Subcutaneous abdominal adipose tissue (tissue), 5 donors: Measurements from ENCODE around the gene ST8SIA5.
"Not testable (repeated sequence)": the region's sequence is repeated elsewhere in the genome, so short reads cannot be mapped to it uniquely, and the experiment has no call there.

Experiments
- H3K27ac ChIP-seq: one replicate; pipeline ENCODE4 v1.7.0; 2013; ENCODE audit warnings: low read depth, mild to moderate bottlenecking, inconsistent platforms, low read length, moderate library complexity
- H3K27me3 ChIP-seq, 5 donors: one replicate each; pipeline ENCODE4 v1.7.0; 2013; ENCODE audit warnings: low read length in 5 of 5, inconsistent platforms in 1 of 5; ENCODE audit not compliant: control insufficient read depth in 5 of 5, insufficient read depth in 4 of 5
- H3K36me3 ChIP-seq, 5 donors: one replicate each; pipeline ENCODE4 v1.7.0; 2013; ENCODE audit warnings: low read length in 5 of 5; ENCODE audit not compliant: control insufficient read depth in 5 of 5, insufficient read depth in 5 of 5
- H3K4me1 ChIP-seq, 5 donors: one replicate each; pipeline ENCODE4 v1.7.0; 2013; ENCODE audit warnings: low read length in 5 of 5, mild to moderate bottlenecking in 3 of 5, moderate library complexity in 1 of 5; ENCODE audit not compliant: control insufficient read depth in 5 of 5, insufficient read depth in 5 of 5
- H3K4me3 ChIP-seq, 5 donors: one replicate each; pipeline ENCODE4 v1.7.0; 2013; ENCODE audit warnings: low read length in 5 of 5, low read depth in 1 of 5
- H3K9ac ChIP-seq, 5 donors: one replicate each; pipeline ENCODE4 v1.7.0; 2013; ENCODE audit warnings: low read length in 5 of 5, mild to moderate bottlenecking in 4 of 5, moderate library complexity in 3 of 5
- H3K9me3 ChIP-seq, 5 donors: one replicate each; pipeline ENCODE4 v1.7.0; 2013; ENCODE audit warnings: low read length in 5 of 5; ENCODE audit not compliant: control insufficient read depth in 5 of 5
- donor health status: healthy.
- donor health status: healthy.
- donor health status: healthy.
- donor health status: healthy.
- donor health status: healthy.

The ST8SIA5 gene, protein sequence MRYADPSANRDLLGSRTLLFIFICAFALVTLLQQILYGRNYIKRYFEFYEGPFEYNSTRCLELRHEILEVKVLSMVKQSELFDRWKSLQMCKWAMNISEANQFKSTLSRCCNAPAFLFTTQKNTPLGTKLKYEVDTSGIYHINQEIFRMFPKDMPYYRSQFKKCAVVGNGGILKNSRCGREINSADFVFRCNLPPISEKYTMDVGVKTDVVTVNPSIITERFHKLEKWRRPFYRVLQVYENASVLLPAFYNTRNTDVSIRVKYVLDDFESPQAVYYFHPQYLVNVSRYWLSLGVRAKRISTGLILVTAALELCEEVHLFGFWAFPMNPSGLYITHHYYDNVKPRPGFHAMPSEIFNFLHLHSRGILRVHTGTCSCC

DNA sequence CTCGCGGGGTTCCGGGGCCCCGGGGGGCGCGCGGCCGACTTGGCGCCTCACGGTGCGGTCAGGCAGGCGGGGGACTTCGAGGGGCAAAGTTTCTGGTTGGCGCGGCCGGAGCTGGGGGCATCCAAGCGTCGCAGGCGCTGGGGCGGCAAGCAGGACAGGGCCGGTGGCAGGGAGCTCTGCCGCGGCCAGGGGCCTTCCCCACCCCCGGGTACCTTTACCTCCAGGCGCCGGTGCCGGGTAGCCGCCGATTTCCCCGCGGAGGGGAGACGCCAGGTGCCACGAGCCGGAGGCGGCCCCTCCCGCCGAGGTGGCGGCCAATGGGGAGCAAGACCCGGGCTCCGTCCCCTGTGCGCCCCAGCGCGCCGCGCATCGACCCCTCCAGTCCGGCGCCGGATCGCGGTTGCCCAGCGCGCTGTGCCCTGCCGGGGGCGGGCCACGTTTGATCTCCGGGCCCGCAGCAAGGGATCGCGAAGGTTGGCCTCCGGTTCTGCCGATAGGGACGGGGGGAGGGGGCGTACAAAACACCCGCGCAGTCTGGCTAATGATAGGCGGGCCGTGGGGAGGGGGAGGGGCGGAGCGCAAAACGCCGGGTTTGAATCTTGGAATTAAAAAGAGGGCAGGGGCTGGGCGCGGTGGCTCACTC, at the start of gene ST8SIA5:
Gene ST8SIA5 (minus strand): TSS at position 495 of the 643 bp plus-strand sequence. CDS start 545 bp downstream, outside the sequence.
- H3K27me3 ChIP-seq: peaks cover 20 to 54% (median 35%) of the 10 kb centered on the region in 5 donors
- H3K27ac ChIP-seq: no peak within 1 kb of the TSS
- no peak within 1 kb of the TSS for H3K9ac ChIP-seq

GRCh38 chr18:46795945-46796344, 39.1 kb upstream of the ST8SIA5 start:
- not testable (repeated sequence) for H3K9ac ChIP-seq, H3K9me3 ChIP-seq, H3K27me3 ChIP-seq, H3K4me3 ChIP-seq, H3K36me3 ChIP-seq, H3K27ac ChIP-seq
- H3K4me1 ChIP-seq: peaks cover 0 to 31% (median 17%) of the 10 kb centered on the region in 5 donors

More for the DNA sequence above, at the start of gene ST8SIA5:
- no peaks in the 10 kb centered on the region for H3K9me3 ChIP-seq
- peaks cover 0 to 26% (median 24%) of the 10 kb centered on the region in 5 donors for H3K4me1 ChIP-seq
- H3K36me3 ChIP-seq: no peaks in the 10 kb centered on the region
- H3K4me3 ChIP-seq: peak within 1 kb of the TSS; percentile 11 to 53 (median 39)

DNA sequence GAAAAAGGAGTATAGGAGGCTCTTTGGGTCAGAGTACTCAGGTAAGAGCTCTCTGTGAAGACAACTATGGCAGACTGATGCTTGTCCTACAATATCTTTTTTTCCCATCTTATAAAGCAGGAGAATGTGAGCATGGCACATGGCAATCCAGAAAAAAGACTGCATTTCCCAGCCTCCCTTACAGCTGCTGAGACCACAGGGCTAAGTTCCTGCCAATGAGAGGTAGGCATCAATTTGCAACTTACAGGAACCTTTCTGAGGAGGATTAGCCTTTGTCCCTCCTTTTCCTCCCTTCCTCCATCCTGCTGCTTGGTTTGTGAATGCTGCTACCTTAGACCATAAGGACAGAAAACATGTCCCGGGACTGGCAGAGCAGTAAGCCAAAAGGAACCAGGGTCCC, 37.8 kb upstream of the ST8SIA5 start:
- Histone ChIP-seq H3K4me1 (peaks cover 0 to 27% (median 17%) of the 10 kb centered on the region in 5 donors), H3K9ac (no peak overlapping the region), H3K4me3 (no peak overlapping the region), H3K36me3 (no peaks in the 10 kb centered on the region), H3K27me3 (no peaks in the 10 kb centered on the region), H3K27ac (no peak overlapping the region), H3K9me3 (peaks cover 0 to 2% (median 0%) of the 10 kb centered on the region in 5 donors)

- H3K36me3 ChIP-seq: no peaks in the 10 kb centered on the region
- H3K4me1 ChIP-seq: peaks cover 0 to 27% (median 17%) of the 10 kb centered on the region in 5 donors
- no peak overlapping the region for H3K9ac ChIP-seq
- H3K27ac ChIP-seq: no peak overlapping the region
- H3K27me3 ChIP-seq: no peaks in the 10 kb centered on the region
- H3K4me3 ChIP-seq: no peak overlapping the region
- H3K9me3 ChIP-seq: peaks cover 0 to 2% (median 0%) of the 10 kb centered on the region in 5 donors
Measured at GRCh38 chr18:46793565-46793964, 36.7 kb upstream of the ST8SIA5 start.

GRCh38 chr18:46789088-46789487, 32.2 kb upstream of the ST8SIA5 start:
- Histone ChIP-seq H3K27me3 (no peaks in the 10 kb centered on the region), H3K36me3 (no peaks in the 10 kb centered on the region), H3K9ac (no peak overlapping the region), H3K4me3 (no peak overlapping the region), H3K27ac (no peak overlapping the region), H3K4me1 (peaks cover 0 to 18% (median 17%) of the 10 kb centered on the region in 5 donors), H3K9me3 (peaks cover 0 to 9% (median 2%) of the 10 kb centered on the region in 5 donors)

DNA sequence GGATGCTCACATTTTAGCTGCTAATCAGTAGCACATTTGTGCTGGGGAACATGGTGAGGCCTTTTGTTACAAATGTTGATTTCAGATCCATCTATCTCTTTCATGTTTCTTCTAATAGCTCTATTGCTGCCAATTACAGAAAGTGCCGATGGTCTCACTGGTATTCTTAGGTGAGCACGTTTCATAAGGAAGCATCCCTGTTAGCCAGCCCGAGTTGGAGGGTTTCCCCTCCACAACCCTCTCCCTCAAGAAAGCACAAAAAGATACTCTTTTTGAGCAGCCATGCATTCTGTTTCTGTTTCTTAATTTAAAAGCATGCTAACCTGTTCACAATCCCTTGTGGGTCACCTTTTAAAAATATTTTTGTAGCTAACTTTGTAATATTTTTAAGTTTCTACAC, 30.8 kb upstream of the ST8SIA5 start:
- peaks cover 0 to 16% (median 11%) of the 10 kb centered on the region in 5 donors for H3K4me1 ChIP-seq
- no peak overlapping the region for H3K4me3 ChIP-seq
- no peaks in the 10 kb centered on the region for H3K36me3 ChIP-seq
- no peaks in the 10 kb centered on the region for H3K27me3 ChIP-seq
- H3K9me3 ChIP-seq: peaks cover 0 to 9% (median 2%) of the 10 kb centered on the region in 5 donors
- no peak overlapping the region for H3K9ac ChIP-seq
- H3K27ac ChIP-seq: no peak overlapping the region

- Histone ChIP-seq H3K27ac (no peak overlapping the region), H3K4me3 (no peak overlapping the region)
Measured at GRCh38 chr18:46772357-46772756, 15.5 kb upstream of the ST8SIA5 start.

GRCh38 chr18:46771141-46771540, 14.3 kb upstream of the ST8SIA5 start:
- Histone ChIP-seq H3K9me3 (no peaks in the 10 kb centered on the region), H3K4me3 (no peak overlapping the region), H3K27ac (no peak overlapping the region), H3K36me3 (no peaks in the 10 kb centered on the region), H3K9ac (no peak overlapping the region), H3K4me1 (peaks cover 0 to 4% (median 0%) of the 10 kb centered on the region in 5 donors), H3K27me3 (peaks cover 0 to 3% (median 0%) of the 10 kb centered on the region in 5 donors)

More at GRCh38 chr18:46772357-46772756, 15.5 kb upstream of the ST8SIA5 start:
- Histone ChIP-seq H3K9ac (no peak overlapping the region), H3K4me1 (peaks cover 0 to 4% (median 0%) of the 10 kb centered on the region in 5 donors), H3K9me3 (no peaks in the 10 kb centered on the region), H3K36me3 (no peaks in the 10 kb centered on the region), H3K27me3 (peaks cover 0 to 3% (median 0%) of the 10 kb centered on the region in 5 donors)

DNA sequence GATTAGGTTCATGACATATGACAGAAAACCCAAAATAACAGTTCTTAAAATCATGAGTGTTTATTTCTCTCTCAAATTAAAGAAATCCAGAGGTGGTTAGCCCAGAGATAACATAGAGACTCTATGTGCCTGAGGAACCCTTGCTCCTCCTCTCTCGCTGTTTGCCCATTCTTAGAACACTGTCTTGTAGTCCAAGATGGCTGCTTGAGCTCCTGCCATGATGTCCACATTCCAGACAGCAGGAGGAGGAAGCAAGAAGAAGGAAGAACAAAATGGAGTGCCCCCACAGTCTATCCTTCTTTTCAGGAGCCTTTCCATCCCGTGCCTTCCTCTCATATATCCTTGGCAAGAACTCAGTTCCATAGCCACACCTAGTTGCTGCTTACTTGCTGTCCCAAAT, 13.9 kb upstream of the ST8SIA5 start:
- Histone ChIP-seq H3K4me1 (peaks cover 0 to 4% (median 0%) of the 10 kb centered on the region in 5 donors), H3K27ac (no peak overlapping the region), H3K9ac (no peak overlapping the region), H3K9me3 (no peaks in the 10 kb centered on the region), H3K36me3 (no peaks in the 10 kb centered on the region), H3K4me3 (no peak overlapping the region), H3K27me3 (peaks cover 0 to 3% (median 0%) of the 10 kb centered on the region in 5 donors)
